ENCODE measurements around the gene PRR7. TPM values are rescaled to one million over a fixed set of nuclear protein-coding genes. Genes with fewer than 3 reads are reported as not detected.

The PRR7 gene
- polyA plus RNA-seq, 1 donor from 2014 or later, result 46.6 TPM

DNA sequence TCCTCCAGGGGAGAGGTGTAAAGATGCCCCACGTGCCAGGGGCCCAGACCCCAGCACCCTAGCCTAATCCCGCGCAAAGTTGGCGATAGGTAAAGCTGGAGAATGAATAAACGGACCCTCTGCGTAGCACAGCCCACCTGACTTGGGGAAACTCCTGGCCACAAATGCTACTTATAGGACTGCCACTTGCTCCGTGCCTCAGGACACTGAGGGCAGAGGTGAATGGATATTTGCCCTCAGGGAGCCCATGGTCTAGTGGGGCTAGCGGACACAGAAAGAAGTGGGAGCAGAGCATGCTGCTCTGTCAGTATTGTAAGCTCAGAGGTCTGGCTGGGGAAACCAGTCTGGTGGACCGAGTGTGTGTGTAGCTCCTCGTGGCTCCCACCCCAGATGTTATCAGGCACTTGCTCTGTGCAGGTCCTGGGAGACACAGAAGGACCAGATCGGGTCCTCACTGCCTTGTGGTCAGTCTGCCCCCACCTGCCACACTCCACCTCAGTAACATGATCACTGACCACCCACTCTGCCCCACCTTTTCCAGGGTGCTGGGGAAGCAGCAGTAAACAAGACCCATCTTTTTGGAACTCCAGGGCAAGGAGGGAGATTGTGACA is 19.3 kb upstream of the PRR7 start:
- no peaks in the 10 kb centered on the region for H3K36me3 ChIP-seq (ENCODE audit: insufficient read depth, low read length)
- H2AFZ ChIP-seq (ENCODE audit: low read depth, low read length), result no peak overlapping the region
- peak overlapping the region; percentile 47 for H3K27ac ChIP-seq (ENCODE audit: low read length)
- peak overlapping the region; percentile 83 for H3K9ac ChIP-seq (ENCODE audit: low read length)
- no peaks in the 10 kb centered on the region for H3K27me3 ChIP-seq (ENCODE audit: insufficient read depth, low read depth, low read length)
- H3F3A ChIP-seq (ENCODE audit: insufficient read depth, low read length, poor library complexity, severe bottlenecking), result no peaks in the 10 kb centered on the region
- H3K79me2 ChIP-seq (replicated peaks; ENCODE audit: insufficient read depth, low read length), result peaks cover 18% of the 10 kb centered on the region
- no peaks in the 10 kb centered on the region for H3K9me2 ChIP-seq (ENCODE audit: insufficient read depth, low read length)
- no peaks in the 10 kb centered on the region for H3K9me3 ChIP-seq (ENCODE audit: low read length)
- peak overlapping the region; percentile 77 for H3K4me2 ChIP-seq (ENCODE audit: low read length)
- H4K20me1 ChIP-seq (ENCODE audit: insufficient read depth), result no peaks in the 10 kb centered on the region
- peak overlapping the region; percentile 94 for H3K4me3 ChIP-seq (ENCODE audit: low read length)
- TF ChIP-seq MXI1 (conservative IDR thresholded peaks at IDR 0.05; ENCODE audit: poor library complexity, severe bottlenecking), result no peak
- no peak for TF ChIP-seq EP300 (conservative IDR thresholded peaks at IDR 0.05; ENCODE audit: poor library complexity, severe bottlenecking)
- TF ChIP-seq POLR2AphosphoS5 (IDR thresholded peaks at IDR 0.05), result no peak
- TF ChIP-seq SMC3 (conservative IDR thresholded peaks at IDR 0.05; ENCODE audit: poor library complexity), result no peak
- no peak for TF ChIP-seq RAD21 (conservative IDR thresholded peaks at IDR 0.05)
- TF ChIP-seq, protein P1, sequence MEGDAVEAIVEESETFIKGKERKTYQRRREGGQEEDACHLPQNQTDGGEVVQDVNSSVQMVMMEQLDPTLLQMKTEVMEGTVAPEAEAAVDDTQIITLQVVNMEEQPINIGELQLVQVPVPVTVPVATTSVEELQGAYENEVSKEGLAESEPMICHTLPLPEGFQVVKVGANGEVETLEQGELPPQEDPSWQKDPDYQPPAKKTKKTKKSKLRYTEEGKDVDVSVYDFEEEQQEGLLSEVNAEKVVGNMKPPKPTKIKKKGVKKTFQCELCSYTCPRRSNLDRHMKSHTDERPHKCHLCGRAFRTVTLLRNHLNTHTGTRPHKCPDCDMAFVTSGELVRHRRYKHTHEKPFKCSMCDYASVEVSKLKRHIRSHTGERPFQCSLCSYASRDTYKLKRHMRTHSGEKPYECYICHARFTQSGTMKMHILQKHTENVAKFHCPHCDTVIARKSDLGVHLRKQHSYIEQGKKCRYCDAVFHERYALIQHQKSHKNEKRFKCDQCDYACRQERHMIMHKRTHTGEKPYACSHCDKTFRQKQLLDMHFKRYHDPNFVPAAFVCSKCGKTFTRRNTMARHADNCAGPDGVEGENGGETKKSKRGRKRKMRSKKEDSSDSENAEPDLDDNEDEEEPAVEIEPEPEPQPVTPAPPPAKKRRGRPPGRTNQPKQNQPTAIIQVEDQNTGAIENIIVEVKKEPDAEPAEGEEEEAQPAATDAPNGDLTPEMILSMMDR (IDR thresholded peaks at IDR 0.05; ENCODE audit: poor library complexity, severe bottlenecking), result no peak
- TF ChIP-seq, protein P2, sequence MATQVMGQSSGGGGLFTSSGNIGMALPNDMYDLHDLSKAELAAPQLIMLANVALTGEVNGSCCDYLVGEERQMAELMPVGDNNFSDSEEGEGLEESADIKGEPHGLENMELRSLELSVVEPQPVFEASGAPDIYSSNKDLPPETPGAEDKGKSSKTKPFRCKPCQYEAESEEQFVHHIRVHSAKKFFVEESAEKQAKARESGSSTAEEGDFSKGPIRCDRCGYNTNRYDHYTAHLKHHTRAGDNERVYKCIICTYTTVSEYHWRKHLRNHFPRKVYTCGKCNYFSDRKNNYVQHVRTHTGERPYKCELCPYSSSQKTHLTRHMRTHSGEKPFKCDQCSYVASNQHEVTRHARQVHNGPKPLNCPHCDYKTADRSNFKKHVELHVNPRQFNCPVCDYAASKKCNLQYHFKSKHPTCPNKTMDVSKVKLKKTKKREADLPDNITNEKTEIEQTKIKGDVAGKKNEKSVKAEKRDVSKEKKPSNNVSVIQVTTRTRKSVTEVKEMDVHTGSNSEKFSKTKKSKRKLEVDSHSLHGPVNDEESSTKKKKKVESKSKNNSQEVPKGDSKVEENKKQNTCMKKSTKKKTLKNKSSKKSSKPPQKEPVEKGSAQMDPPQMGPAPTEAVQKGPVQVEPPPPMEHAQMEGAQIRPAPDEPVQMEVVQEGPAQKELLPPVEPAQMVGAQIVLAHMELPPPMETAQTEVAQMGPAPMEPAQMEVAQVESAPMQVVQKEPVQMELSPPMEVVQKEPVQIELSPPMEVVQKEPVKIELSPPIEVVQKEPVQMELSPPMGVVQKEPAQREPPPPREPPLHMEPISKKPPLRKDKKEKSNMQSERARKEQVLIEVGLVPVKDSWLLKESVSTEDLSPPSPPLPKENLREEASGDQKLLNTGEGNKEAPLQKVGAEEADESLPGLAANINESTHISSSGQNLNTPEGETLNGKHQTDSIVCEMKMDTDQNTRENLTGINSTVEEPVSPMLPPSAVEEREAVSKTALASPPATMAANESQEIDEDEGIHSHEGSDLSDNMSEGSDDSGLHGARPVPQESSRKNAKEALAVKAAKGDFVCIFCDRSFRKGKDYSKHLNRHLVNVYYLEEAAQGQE (IDR thresholded peaks at IDR 0.05; ENCODE audit: borderline replicate concordance), result no peak
- TF ChIP-seq TAF1 (IDR thresholded peaks at IDR 0.05; ENCODE audit: low read depth), result no peak
- TF ChIP-seq EZH2 (IDR thresholded peaks at IDR 0.05; ENCODE audit: borderline replicate concordance, insufficient read depth, low read length, poor library complexity, severe bottlenecking), result no peak

DNA sequence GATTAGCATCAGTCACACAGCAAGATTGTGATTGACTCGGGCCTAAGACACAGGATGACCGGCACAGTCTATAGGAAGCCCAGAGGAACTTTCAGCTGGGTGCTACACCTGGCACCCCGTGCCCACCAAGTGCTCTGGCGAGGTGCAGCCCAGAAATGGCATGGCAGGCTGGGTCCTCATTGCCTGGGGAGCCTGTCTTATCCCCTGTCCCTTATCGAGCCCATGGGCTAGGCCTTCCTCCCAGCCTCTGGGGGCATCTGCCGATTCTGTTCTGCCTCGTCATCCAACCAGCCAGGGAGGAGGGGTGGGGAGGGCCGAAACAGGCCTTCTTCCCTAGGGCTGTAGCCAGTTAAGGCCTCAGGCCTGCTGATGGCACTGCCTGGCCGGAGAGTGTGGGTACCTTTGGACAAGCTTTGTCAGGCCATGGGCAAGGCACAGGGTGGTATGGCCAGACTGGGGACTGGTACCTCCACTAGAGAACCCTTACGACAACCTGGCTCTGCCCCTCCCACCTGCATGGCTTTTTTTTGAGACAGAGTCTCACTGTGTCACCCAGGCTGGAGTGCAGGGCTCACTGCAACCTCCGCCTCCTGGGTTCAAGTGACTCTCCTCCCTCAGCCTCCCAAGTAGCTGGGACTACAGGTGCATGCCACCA is 18.6 kb upstream of the PRR7 start:
- Histone ChIP-seq H3K9me2 (ENCODE audit: insufficient read depth, low read length) (no peaks in the 10 kb centered on the region), H3K36me3 (ENCODE audit: insufficient read depth, low read length) (no peaks in the 10 kb centered on the region), H3K9ac (ENCODE audit: low read length) (peak overlapping the region; percentile 83), H3K4me3 (ENCODE audit: low read length) (peak overlapping the region; percentile 94), H3K4me2 (ENCODE audit: low read length) (no peak overlapping the region), H3K9me3 (ENCODE audit: low read length) (no peaks in the 10 kb centered on the region), H3K79me2 (replicated peaks; ENCODE audit: insufficient read depth, low read length) (peaks cover 18% of the 10 kb centered on the region), H3K27me3 (ENCODE audit: insufficient read depth, low read depth, low read length) (no peaks in the 10 kb centered on the region), H3F3A (ENCODE audit: insufficient read depth, low read length, poor library complexity, severe bottlenecking) (no peaks in the 10 kb centered on the region), H3K27ac (ENCODE audit: low read length) (no peak overlapping the region), H4K20me1 (ENCODE audit: insufficient read depth) (no peaks in the 10 kb centered on the region), H2AFZ (ENCODE audit: low read depth, low read length) (no peak overlapping the region)
- TF ChIP-seq POLR2AphosphoS5 (IDR thresholded peaks at IDR 0.05) (no peak), SMC3 (conservative IDR thresholded peaks at IDR 0.05; ENCODE audit: poor library complexity) (no peak), RAD21 (conservative IDR thresholded peaks at IDR 0.05) (no peak), EP300 (conservative IDR thresholded peaks at IDR 0.05; ENCODE audit: poor library complexity, severe bottlenecking) (no peak), MXI1 (conservative IDR thresholded peaks at IDR 0.05; ENCODE audit: poor library complexity, severe bottlenecking) (no peak), EZH2 (IDR thresholded peaks at IDR 0.05; ENCODE audit: borderline replicate concordance, insufficient read depth, low read length, poor library complexity, severe bottlenecking) (no peak), TAF1 (IDR thresholded peaks at IDR 0.05; ENCODE audit: low read depth) (no peak)
- TF ChIP-seq, protein P2 (IDR thresholded peaks at IDR 0.05; ENCODE audit: borderline replicate concordance), result no peak
- TF ChIP-seq, protein P1 (IDR thresholded peaks at IDR 0.05; ENCODE audit: poor library complexity, severe bottlenecking), result no peak
